IMR-90 (cell line): ENCODE measurements around the gene NCCRP1. TPM values are rescaled to one million over a fixed set of nuclear protein-coding genes. Genes with fewer than 3 reads are reported as not detected.

Experiments
- ATAC-seq: fragments of 200-7000 bp; cut with Tn5 transposase; 2 replicates; pipeline ENCODE4 v1.9.1; 2020; ENCODE audit warnings: low read depth, mild to moderate bottlenecking, moderate library complexity
- BruUV-seq: library from RNA; stranded (reverse); fragments of 400-500 nt; replicated peaks from 2 replicates; lab custom pipeline; 2021; lab: Mats Ljungman, UMichigan
- CTCF ChIA-PET: fragments of 300-600 bp; formaldehyde crosslinking; extraction: SDS; loops from one replicate; lab custom pipeline; 2021; ENCODE audit warnings: antibody characterized with exemption; lab: Yijun Ruan, JAX
- POLR2A ChIA-PET: fragments of 300-600 bp; sonication (Branson Sonifier 250); formaldehyde crosslinking; loops from one replicate; lab custom pipeline; 2022; ENCODE audit warnings: antibody characterized with exemption; ENCODE audit not compliant: unreplicated experiment; lab: Charles Lee
- DNase-seq: peaks from one replicate; pipeline ENCODE4 v3.0.0; 2013
- H2AFZ ChIP-seq: replicated peaks from 2 replicates; pipeline ENCODE3; 2013; ENCODE audit warnings: low read length, mild to moderate bottlenecking; ENCODE audit not compliant: poor library complexity
- H2AK5ac ChIP-seq: 2 replicates; pipeline ENCODE4 v1.6.1; 2013; ENCODE audit warnings: low read depth, low read length, inconsistent platforms
- H2AK9ac ChIP-seq: replicated peaks from 2 replicates; pipeline ENCODE3; 2013; ENCODE audit warnings: mild to moderate bottlenecking, low read depth, low read length, moderate library complexity; ENCODE audit not compliant: poor library complexity
- H2BK120ac ChIP-seq: 2 replicates; pipeline ENCODE4 v1.6.1; 2013; ENCODE audit warnings: low read depth, low read length, inconsistent platforms
- H2BK15ac ChIP-seq: 3 replicates; pipeline ENCODE4 v1.6.1; 2013; ENCODE audit warnings: low read depth, low read length, inconsistent platforms
- H2BK20ac ChIP-seq: 2 replicates; pipeline ENCODE4 v1.6.1; 2013; ENCODE audit warnings: low read depth, mild to moderate bottlenecking, inconsistent platforms, low read length, moderate library complexity
- H2BK5ac ChIP-seq: 2 replicates; pipeline ENCODE4 v1.6.1; 2013; ENCODE audit warnings: mild to moderate bottlenecking, low read depth, low read length, inconsistent platforms; ENCODE audit not compliant: poor library complexity, severe bottlenecking
- H3K14ac ChIP-seq: replicated peaks from 2 replicates; pipeline ENCODE4 v1.6.1; 2013; ENCODE audit warnings: low read depth, low read length, inconsistent platforms
- H3K18ac ChIP-seq: 2 replicates; pipeline ENCODE4 v1.6.1; 2013; ENCODE audit warnings: low read depth, low read length, control low read depth
- H3K23ac ChIP-seq: 2 replicates; pipeline ENCODE4 v1.6.1; 2013; ENCODE audit warnings: low read depth, low read length, inconsistent platforms
- H3K27ac ChIP-seq: 2 replicates; pipeline ENCODE4 v1.5.1; 2013; ENCODE audit warnings: mild to moderate bottlenecking, control low read depth, low read length; ENCODE audit not compliant: insufficient read depth
- H3K27me3 ChIP-seq: 2 replicates; pipeline ENCODE4 v1.6.1; 2013; ENCODE audit warnings: low read length; ENCODE audit not compliant: control insufficient read depth, insufficient read depth
- H3K36me3 ChIP-seq: 2 replicates; pipeline ENCODE4 v1.6.1; 2013; ENCODE audit warnings: low read length, mixed read lengths; ENCODE audit not compliant: control insufficient read depth, insufficient read depth
- H3K4ac ChIP-seq: 2 replicates; pipeline ENCODE4 v1.6.1; 2013; ENCODE audit warnings: low read depth, low read length, inconsistent platforms
- H3K4me1 ChIP-seq: 2 replicates; pipeline ENCODE4 v1.6.1; 2013; ENCODE audit warnings: low read length, mixed read lengths; ENCODE audit not compliant: control insufficient read depth, insufficient read depth
- H3K4me2 ChIP-seq: 2 replicates; pipeline ENCODE4 v1.6.1; 2013; ENCODE audit warnings: low read depth, mild to moderate bottlenecking, control low read depth, low read length, moderate library complexity
- H3K4me3 ChIP-seq: 2 replicates; pipeline ENCODE4 v1.5.1; 2013; ENCODE audit warnings: low read depth, mild to moderate bottlenecking, control low read depth, low read length, moderate library complexity; ENCODE audit not compliant: insufficient read depth
- H3K56ac ChIP-seq: 2 replicates; pipeline ENCODE4 v1.6.1; 2013; ENCODE audit warnings: low read length, inconsistent platforms; ENCODE audit not compliant: insufficient read depth; ENCODE audit errors: extremely low read depth
- H3K79me1 ChIP-seq, 2 experiments: 2 replicates each; pipeline ENCODE4 v1.6.1; 2013; ENCODE audit warnings: low read length in 2 of 2, inconsistent platforms in 1 of 2, low read depth in 1 of 2
- H3K9ac ChIP-seq: 2 replicates; pipeline ENCODE4 v1.6.1; 2013; ENCODE audit warnings: low read depth, low read length, control low read depth
- H3K9me1 ChIP-seq: 2 replicates; pipeline ENCODE4 v1.6.1; 2013; ENCODE audit warnings: low read length, inconsistent platforms; ENCODE audit not compliant: insufficient read depth
- H3K9me3 ChIP-seq: 2 replicates; pipeline ENCODE4 v1.6.1; 2013; ENCODE audit warnings: low read length; ENCODE audit not compliant: control insufficient read depth, insufficient read depth
- H4K20me1 ChIP-seq: 2 replicates; pipeline ENCODE4 v1.6.1; 2013; ENCODE audit warnings: low read length, inconsistent platforms; ENCODE audit not compliant: insufficient read depth
- H4K5ac ChIP-seq: 2 replicates; pipeline ENCODE4 v1.6.1; 2013; ENCODE audit warnings: mild to moderate bottlenecking, low read depth, low read length, control low read depth
- H4K8ac ChIP-seq, 2 experiments: 2 replicates each; pipeline ENCODE4 v1.6.1; 2013; ENCODE audit warnings: low read depth in 2 of 2, low read length in 2 of 2, control low read depth in 1 of 2, inconsistent platforms in 1 of 2
- H4K91ac ChIP-seq: 2 replicates; pipeline ENCODE4 v1.6.1; 2013; ENCODE audit warnings: low read depth, low read length, inconsistent platforms; ENCODE audit not compliant: insufficient read depth
- CEBPB ChIP-seq: IDR thresholded peaks from 2 replicates; pipeline ENCODE4 v1.6.1; 2012; ENCODE audit warnings: low read depth, low read length, improper control_type of control experiment
- FOS ChIP-seq: fragments of 150-350 bp; IDR thresholded peaks from 2 replicates; pipeline ENCODE4 v1.6.1; 2016; ENCODE audit warnings: low read depth, low read length
- MAFK ChIP-seq: IDR thresholded peaks from 2 replicates; pipeline ENCODE4 v1.6.1; 2012; ENCODE audit warnings: low read depth, low read length, improper control_type of control experiment
- MXI1 ChIP-seq: IDR thresholded peaks from 2 replicates; pipeline ENCODE4 v1.6.1; 2012; ENCODE audit warnings: low read depth, mild to moderate bottlenecking, low read length, moderate library complexity, borderline replicate concordance
- NFE2L2 ChIP-seq: fragments of 150-350 bp; IDR thresholded peaks from 2 replicates; pipeline ENCODE4 v1.6.1; 2016; ENCODE audit warnings: low read depth, mild to moderate bottlenecking, low read length
- RFX5 ChIP-seq: IDR thresholded peaks from 2 replicates; pipeline ENCODE4 v1.8.0; 2012; ENCODE audit warnings: low read depth, mild to moderate bottlenecking, low read length, moderate library complexity
- SMC3 ChIP-seq: fragments of 150-350 bp; IDR thresholded peaks from 2 replicates; pipeline ENCODE4 v1.6.1; 2016; ENCODE audit warnings: low read depth, mild to moderate bottlenecking, antibody characterized with exemption, low read length, moderate library complexity
- WGBS, 2 experiments: methylation state at CpG; one replicate each; pipeline versions ENCODE4 v1.1.5 to v1.1.7; 2013; ENCODE audit warnings: missing lambda C conversion rate in 2 of 2; ENCODE audit not compliant: insufficient read length in 1 of 2; ENCODE audit errors: extremely low coverage in 2 of 2; 5-methylcytosine and 5-hydroxymethylcytosine counted together
- dilution Hi-C: fragments of 300-500 bp; cut with HindIII; formaldehyde crosslinking; loops from one replicate; pipeline ENCODE4 v1.14.3; 2018; ENCODE audit warnings: low sequenced_read_pairs; ENCODE audit not compliant: unreplicated experiment
- in situ Hi-C: fragments of 300-500 bp; cut with MboI; formaldehyde crosslinking; loops from 3 replicates; pipeline ENCODE4 v1.14.3; 2019; ENCODE audit warnings: low sequenced_read_pairs, inconsistent platforms, mixed read lengths
- intact Hi-C: fragments of 100-400 bp; cut with micrococcal nuclease; formaldehyde crosslinking; loops from 2 replicates; pipeline ENCODE4 v1.10.0; 2022
- polyA plus RNA-seq, 3 experiments: library from polyadenylated mRNA; depleted of rRNA; stranded (reverse); fragments of >200 nt; gene quantifications; 2 replicates each; pipeline ENCODE4 v1.2.3, GENCODE V29; 2012; ENCODE audit warnings: low replicate concordance in 1 of 3
- total RNA-seq: library from RNA; depleted of rRNA; stranded (reverse); fragments of >200 nt; gene quantifications from 2 replicates; pipeline ENCODE4 v1.2.3, GENCODE V29; 2012

Gene NCCRP1
- total and polyA plus RNA-seq, 2 of the 4 experiments (the other 2 are of a cell fraction), result not detected

DNA sequence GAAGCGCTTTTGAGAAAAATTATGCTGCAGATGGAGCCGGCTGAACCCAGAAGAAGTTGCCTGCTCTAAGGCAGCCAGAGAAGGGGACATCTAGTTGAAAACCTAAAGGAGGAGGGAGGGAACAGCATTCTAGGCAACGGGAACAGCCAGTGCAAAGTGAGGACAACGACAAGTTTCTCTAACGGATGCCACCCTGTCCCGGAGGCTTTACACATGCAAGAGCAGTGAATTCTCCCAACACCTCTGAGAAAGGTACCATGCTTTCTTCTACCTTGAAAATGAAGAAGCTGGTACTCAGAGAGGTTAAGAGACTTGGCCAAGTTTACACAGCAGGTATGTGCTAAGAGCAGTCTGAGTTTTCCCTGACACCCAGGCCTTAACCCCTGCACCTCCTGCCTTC is 42.2 kb downstream of the NCCRP1 start:
- H2AFZ ChIP-seq, result no peak overlapping the region
- dilution Hi-C loops (no loop called here), intact Hi-C loops (no loop called here), in situ Hi-C loops (no loop called here)
- ChIA-PET POLR2A (no interaction called here), CTCF (no interaction called here)
- no peak overlapping the region for H2BK20ac ChIP-seq
- no peak for ATAC-seq
- no CpG with 5 or more reads among the region's 6 CpGs for WGBS, 2 experiments
- no peaks in the 10 kb centered on the region for H3K9me1 ChIP-seq
- no peak overlapping the region for H3K27ac ChIP-seq
- no peak overlapping the region for H3K14ac ChIP-seq
- H2AK5ac ChIP-seq, result no peak overlapping the region
- no peak overlapping the region for H2BK5ac ChIP-seq
- H3K9ac ChIP-seq, result no peak overlapping the region
- no peak overlapping the region for H4K5ac ChIP-seq
- DNase-seq, result no peak
- peaks cover 27% of the 10 kb centered on the region for H3K27me3 ChIP-seq
- no peaks in the 10 kb centered on the region for H3K9me3 ChIP-seq
- H3K4ac ChIP-seq, result no peak overlapping the region
- no peak overlapping the region for H3K18ac ChIP-seq
- H4K8ac ChIP-seq, result no peak overlapping the region
- no peak overlapping the region for H3K23ac ChIP-seq
- no peaks in the 10 kb centered on the region for H3K79me1 ChIP-seq
- no peaks in the 10 kb centered on the region for H3K4me1 ChIP-seq
- no peak overlapping the region for H2AK9ac ChIP-seq
- no peak overlapping the region for H3K4me3 ChIP-seq
- TF ChIP-seq MAFK (no peak), NFE2L2 (no peak), FOS (no peak), RFX5 (no peak), MXI1 (no peak), SMC3 (no peak), CEBPB (no peak)
- H3K56ac ChIP-seq, result no peak overlapping the region
- no peaks in the 10 kb centered on the region for H3K36me3 ChIP-seq
- no peak overlapping the region for H3K4me2 ChIP-seq
- no peak overlapping the region for H4K91ac ChIP-seq
- no peaks in the 10 kb centered on the region for H4K20me1 ChIP-seq
- no peak overlapping the region for H2BK15ac ChIP-seq
- no TSS peak for BruUV-seq
- no peak overlapping the region for H2BK120ac ChIP-seq
